EH (cell line): Measurements from ENCODE around the gene THOC3.
"Not testable (repeated sequence)": the region's sequence is repeated elsewhere in the genome, so short reads cannot be mapped to it uniquely, and the experiment has no call there.

Experiments used
- DNase-seq: peaks from one replicate; pipeline ENCODE4 v3.0.0-alpha.2; 2015; ENCODE audit warnings: low read depth

The THOC3 gene, protein sequence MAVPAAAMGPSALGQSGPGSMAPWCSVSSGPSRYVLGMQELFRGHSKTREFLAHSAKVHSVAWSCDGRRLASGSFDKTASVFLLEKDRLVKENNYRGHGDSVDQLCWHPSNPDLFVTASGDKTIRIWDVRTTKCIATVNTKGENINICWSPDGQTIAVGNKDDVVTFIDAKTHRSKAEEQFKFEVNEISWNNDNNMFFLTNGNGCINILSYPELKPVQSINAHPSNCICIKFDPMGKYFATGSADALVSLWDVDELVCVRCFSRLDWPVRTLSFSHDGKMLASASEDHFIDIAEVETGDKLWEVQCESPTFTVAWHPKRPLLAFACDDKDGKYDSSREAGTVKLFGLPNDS

DNA sequence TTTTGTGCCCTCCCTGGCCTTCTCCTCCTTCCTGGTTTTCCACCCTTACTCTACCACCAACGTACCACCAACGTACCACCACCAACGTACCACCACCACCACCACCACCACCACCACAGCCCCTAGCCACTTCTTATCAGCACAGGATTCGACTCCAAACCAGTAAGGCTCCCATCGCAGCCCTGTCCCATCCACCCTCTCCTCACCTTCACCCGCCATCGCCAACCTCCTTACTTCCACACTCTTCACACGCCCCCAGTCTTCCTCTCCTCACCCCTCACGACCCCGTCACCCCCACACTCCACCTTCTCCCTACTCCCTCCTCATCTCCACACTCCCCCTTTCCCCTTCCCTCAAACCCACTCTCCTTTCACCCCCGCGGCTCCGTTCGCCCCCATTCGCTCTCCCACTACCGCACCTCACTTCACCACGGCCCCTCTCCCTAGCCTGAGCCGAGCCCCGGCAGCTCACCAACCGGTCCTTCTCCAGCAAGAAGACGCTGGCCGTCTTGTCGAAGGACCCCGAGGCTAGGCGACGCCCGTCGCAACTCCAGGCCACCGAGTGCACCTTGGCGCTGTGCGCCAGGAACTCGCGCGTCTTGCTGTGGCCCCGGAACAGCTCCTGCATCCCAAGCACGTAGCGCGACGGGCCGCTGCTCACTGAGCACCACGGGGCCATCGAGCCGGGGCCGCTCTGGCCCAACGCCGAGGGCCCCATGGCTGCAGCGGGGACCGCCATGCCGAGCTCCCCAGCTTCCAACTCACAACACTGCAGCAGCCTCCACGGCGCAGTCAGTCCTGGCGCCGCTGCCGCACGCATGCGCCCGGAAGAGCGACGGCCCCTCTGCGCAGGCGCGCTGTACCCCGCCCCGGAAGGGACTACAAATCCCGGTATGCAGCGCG, at the start of gene THOC3:
TSS of gene THOC3 (minus strand) at position 845 of the 902 bp plus-strand sequence. CDS start at position 738, 107 bp downstream.
- peak; percentile 78 for DNase-seq

DNA sequence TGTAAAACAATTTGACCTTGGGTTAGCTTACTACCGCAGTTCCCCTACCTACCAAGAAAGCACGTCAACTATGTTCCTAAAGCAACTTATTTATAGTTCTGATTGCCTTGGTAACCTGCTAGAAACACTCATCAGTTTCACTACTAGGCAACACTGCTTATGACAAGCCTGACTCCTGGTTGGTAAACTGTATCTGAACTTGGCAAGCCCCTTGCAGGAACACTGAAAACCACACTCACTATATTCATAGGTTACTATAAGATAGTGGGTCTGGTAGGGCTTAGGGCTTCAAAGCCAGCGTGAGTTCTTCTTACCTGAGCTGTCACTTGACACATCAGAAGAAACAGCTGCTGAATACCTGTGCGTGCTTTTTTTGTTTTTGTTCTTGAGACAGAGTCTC, 49.2 kb upstream of the THOC3 start:
- not testable (repeated sequence) for DNase-seq

DNA sequence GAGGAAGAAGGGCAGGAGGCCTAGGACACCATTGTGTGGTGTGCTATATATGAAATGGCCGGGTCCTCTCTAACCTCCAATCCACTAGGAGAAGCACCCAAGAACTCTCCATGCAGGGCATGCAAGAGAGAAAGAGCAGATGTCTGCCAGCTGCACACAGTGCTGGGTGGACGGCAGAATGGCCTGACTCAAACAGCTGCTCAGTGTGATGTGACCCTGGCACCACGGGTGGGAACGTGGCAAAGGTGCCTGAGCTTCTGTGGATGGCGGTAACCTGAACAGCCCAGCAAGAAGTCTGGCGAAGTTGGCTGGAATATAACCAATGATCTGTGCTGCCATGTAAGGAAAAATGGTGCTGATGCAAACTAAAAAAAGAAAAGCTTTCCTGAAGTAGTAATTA, 46.2 kb upstream of the THOC3 start:
- DNase-seq: not testable (repeated sequence)

DNA sequence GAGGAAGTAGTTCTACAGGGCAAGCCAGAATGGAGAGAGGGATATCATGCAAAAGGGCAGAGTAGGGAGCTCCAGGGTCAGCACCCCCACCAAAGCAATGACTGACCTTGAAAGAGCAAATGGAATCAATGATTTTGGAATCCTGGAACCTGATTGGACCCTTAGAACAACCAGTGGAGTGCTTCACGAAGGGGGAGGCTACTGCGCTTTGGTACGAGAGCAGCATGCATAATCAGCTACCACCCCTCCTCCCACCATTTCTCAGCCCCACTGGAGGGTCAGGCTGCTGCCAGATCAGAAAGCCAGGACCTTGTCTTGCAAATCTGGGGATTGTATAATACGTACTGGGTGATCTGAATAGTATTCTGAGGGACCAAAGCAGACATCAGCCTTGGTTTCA, 43.0 kb upstream of the THOC3 start:
- DNase-seq: not testable (repeated sequence)

DNA sequence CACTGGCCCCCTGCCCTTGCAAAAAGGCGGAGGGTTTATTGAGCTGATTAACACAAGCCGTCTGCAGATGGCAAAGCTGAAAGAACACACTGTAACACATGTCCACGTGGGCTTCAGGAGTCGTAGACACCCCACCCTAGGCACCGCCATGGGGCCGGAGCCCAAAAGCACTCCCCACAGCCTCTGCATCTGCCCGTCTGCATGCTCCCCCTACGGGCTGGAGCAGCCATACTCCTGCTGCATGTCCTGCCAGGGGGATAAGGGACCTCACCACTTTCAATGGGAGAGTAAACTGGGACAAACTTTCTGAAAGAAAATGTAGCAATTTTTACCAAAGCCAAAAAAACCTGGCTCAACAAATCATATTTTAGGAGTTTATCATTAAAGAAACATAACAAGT, 42.1 kb upstream of the THOC3 start:
- not testable (repeated sequence) for DNase-seq

DNA sequence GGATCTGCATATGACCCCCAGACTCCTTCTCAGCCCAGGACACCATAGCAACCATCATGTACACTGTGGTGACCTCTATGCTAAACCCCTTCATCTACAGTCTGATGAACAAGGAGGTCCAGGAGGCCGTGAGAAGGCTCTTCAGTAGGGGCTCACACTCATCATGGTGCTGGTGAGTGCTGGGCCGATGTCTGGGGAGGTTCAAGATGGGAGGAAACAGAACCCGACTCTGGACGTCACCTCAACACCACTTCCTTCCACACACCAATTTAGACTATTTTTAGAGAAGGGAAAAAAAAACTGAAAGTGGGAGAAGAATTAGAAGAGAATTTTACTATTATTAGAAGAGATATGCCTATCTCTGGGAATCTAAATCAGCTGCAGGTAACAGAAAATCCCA, 39.1 kb upstream of the THOC3 start:
- not testable (repeated sequence) for DNase-seq

DNA sequence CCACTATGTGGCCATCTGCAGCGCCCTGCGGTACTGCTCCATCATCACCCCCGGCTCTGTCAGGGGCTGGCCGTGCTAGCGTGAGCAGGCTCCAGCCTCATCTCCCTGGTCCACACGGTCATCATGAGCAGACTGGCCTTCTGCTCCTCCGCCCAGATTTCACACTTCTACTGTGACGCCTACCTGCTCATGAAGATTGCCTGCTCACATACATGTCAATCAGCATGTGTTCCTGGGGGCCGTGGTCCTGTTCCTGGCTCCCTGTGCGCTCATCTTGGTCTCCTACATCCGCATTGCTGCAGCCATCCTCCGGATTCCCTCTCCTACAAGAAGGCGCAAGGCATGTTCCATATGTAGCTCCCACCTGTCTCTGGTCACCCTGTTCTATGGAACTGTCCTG, 38.7 kb upstream of the THOC3 start:
- DNase-seq: not testable (repeated sequence)

DNA sequence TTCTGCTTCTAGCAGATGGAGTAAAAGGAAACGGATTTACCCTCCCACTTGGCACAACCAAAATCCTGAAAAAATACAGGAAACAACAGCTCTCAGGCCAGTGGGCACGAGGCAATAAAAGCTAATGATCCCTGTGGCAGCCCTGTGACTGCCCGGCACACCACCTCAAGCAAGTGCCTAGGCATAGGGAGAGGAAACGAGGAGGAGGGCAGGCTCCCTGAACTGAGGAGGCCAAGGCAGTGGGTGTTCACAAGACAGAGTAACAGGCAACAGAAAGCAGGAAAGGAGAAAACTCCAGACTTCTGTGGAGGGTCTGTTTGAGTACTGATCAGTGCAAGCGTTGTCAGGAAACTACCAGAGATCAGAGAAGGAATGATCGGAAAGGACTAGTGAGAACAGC, 29.9 kb upstream of the THOC3 start:
- not testable (repeated sequence) for DNase-seq

DNA sequence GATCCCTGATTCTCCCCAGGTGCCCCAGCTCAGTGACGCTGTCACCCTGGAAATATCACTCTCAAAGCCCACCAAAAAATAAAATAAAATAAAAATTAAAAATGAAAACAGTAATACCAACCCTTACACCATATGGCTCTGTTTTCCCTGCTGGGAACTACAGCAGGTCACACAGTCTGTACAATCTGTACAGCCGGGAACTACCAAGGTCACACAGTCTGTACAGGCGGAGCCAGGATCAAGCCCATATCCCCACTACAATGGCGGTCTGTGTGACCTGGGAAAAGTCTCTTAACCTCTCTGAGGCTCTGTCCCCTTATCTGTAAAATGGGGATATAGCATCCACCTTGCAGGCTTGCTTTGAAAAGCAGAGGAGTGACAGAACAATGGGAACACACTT, 29.4 kb upstream of the THOC3 start:
- not testable (repeated sequence) for DNase-seq

DNA sequence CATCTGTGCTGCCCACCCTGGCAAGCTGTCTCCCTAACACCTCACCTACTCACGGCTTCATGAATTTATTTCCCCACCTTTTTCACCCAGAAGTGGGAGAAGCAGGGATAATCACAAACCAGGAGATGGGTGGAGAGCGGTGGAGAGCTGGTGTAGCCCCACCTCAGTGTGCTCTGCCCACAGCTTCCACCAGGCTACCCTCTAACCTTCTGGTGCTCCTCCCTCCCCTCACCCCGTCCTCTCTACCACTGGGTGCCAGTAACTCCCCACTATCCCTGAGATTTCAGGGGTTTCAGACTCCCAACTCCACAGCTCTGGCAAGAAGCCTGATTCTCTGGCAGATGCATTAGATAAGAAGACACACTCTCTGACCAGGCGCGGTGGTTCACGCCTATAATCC, 28.7 kb upstream of the THOC3 start:
- not testable (repeated sequence) for DNase-seq

DNA sequence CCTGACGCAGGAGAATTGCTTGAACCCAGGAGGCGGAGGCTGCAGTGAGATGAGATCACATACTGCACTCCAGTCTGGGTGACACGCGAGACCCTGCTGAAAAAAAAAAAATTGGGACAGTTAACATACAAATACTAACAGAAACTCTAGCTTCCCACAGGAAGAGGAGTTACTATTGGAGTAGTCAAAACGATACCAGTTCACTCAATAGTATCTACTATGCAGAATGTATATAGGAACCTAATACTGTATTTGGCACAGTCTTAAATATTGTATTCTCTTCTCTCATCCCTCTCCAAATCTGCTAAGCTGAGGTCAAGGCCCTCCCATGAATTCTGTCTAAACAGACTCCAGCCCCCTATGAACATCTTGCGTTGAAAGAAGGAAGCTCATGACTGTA, 27.4 kb upstream of the THOC3 start:
- DNase-seq: not testable (repeated sequence)

DNA sequence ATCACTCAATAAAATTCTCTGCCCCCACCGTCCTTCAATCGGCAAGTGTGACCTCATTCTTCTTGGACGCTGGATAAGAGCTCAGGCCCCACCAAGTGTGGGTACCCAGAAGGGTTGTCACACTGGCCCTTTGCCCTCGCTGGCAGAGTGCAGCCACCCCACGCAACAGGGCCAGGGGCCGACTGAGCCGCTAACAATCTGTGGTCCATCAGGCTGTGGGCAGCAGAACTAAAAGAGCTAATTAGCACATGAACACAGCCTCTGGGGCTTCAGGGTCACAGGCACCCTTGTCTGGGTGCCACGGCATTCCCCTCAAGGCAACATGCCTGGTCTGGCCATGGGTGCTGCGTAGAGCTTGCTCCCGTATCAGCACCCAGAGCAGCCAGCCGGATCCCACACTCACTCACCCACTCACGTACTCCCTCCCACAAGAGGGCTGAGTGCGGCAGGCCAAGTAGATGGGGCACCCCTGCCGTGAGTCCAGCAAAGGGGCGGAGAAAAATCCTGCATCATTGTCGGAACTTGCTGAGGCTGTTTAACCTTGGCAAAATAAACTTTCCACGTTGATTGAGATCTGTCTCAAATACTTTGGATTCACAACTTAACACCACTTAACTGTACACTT, 11.4 kb upstream of the THOC3 start:
- DNase-seq: not testable (repeated sequence)

DNA sequence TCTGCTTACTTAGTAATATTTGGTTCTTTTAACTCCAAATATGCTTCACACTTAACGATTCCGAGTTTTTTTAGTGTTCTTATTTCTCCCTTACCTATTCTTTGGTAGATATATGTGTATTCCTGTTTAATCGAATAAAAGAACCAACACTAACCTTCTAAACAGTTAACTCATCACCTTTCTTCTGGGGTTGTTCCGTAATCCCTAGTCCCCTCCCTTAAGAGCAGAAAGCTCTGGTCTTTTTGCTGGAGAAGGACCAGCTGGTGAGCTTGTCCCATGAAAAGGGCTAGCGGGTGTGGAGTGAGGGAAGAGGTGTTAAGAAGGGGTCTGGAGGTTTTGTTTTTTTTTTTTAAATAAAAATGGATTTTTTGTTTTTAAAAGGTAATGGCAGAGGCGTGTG, 266 bp upstream of the THOC3 start:
- DNase-seq: not testable (repeated sequence)

DNA sequence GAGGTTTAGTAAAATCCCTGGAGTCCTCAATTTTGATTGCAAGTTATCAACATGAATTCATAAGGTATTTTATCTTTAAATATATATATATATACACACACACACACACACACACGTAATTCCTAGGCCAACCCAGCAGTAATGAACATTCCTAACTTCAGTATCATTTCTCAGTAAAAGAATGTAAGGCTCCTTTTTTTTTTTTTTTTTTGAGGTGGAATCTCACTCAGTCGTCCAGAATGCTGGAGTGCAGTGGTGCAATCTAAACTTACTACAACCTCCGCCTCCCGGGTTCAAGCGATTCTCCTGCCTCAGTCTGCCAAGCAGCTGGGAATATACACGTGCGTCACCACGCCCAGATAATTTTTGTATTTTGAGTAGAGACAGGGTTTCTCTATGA, 5.8 kb downstream of the THOC3 start:
- DNase-seq: peak; percentile 30

DNA sequence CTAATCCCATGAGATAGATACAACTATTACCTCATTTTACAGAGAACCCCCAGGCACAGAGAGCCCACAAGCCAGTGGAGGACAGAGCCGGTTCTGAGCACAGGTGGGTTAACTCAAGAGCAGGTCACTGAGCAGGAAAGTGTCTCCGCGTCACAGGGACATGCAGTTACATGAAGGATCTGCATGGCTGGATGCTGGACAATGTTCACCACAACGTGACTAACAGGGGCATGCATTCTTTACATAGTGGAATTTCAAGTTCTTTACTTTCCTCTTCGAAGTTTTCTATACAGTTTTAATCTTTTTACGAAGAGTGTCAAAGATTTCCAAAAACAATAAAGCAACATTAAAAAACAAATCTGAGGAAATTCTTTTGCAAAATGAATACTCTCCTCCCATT, 7.9 kb downstream of the THOC3 start:
- DNase-seq: not testable (repeated sequence)

DNA sequence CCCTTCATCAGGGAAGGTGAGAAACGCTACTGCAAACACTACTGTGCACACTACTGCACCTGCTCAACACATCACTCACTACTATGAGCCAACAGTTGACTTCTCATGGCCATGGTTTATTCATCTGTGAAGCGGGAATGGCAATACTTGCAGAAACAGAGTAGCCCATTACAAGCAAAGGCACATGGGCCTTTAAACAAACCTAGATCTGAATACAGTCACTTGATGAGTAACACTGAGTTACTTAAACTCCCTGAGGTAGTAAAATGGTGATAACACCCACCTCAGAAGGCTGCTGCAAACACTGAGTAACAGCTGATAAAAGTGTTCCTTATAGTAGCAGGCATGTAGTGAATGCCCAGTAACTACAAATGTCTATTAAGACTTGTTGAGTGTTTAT, 9.6 kb downstream of the THOC3 start:
- DNase-seq: not testable (repeated sequence)

DNA sequence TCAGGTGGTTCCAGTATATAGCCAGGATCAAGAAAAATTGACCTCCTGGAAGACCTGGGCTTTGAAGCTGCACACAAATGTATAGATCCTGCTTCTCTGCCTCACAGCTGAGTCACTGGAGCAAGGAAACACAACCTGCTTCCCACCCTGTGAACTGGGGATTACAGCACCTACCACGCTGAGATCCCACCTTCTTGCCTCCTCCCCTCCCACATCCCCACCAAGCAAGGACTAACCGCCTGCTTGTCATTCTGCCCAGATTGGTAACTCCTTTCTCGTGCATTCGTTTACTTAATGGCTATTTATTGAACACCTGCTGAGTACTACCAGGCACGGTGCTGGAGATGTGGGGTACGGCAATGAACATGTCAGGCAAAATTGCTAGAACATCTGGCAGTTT, 14.0 kb downstream of the THOC3 start:
- DNase-seq: not testable (repeated sequence)

DNA sequence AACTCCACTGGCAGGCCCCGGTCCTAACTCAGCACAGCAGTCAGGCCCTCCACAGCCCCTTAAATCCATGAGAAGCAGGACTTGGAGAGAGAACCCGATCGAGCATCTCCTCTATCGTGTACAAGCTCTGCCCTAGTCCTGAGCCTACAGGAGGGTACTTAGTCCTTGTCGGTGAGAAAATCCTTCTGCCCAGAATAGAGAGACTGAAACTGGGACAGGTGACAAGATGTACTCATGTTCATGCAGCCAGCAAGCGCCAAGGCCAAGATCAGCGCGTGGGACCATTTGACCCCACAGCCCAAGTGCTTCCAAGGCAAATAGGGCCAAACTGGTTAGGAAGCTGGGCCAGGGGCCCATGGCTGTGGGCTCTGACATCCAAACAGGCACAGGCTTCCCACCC, 15.3 kb downstream of the THOC3 start:
- not testable (repeated sequence) for DNase-seq

DNA sequence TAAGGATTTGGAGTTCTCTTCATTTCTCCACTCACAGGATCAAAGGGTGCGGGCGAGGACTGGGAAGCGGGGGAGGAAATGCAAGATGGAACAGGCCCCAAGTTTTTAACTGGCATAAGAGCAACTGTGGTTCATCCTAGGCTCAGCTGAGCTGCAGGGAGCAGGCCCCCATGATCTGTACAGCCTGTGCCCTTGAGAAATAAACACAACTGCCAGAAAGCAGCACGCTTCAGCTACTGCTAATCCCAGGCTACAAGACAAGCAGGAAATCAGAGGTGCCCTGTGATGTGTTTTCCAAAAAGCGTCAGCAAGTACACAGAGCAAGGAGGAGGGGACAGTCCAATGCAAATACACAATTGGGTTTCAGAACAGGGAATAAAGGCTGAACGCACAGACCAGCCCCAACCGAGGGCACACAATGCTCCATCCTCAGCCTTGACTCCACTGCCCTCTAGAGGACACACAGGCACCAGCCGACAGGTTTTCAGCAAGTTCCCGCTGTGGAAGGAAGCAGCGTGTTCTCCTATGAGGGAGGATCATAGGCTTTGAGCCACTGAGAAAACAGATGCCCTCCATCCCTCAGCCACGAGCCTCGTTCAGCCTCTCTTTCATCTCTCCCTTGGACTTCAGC, 16.7 kb downstream of the THOC3 start:
- DNase-seq: not testable (repeated sequence)

DNA sequence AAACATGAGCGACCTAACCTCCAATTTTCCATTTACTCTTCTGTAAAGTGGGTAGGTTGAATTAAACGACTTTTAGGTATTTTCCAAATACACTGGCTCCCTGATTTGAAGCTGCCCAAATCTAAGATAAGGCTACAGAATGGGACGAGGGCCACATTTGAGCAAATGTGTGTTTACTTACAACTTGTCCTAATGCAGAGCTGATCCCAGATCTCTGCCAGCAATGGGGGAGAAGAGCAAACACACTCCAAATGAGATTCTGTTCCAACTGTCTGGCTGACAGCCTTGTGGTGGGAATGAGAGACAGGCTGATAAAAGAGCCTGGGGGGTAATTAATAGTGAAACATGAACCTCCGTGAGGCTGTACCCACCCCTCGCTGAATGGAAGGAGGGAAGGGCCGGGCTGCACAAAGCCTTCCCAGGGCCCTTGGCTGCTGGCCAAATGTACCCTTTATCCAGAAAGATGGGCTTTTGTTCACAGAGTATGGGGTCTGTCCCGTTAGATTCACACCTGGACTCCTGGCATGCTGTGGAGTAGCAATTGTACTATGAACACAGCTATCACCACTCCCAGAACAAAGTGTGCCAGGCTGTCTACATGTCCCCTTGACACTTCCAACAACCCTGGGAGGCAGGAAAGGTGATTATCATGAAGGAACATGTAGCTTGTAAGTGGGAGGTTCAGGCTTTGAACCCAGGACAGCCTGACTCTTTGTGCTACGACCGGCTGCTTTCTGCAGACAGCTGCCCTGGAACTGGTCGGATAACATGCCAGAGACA, 19.6 kb downstream of the THOC3 start:
- DNase-seq: not testable (repeated sequence)

DNA sequence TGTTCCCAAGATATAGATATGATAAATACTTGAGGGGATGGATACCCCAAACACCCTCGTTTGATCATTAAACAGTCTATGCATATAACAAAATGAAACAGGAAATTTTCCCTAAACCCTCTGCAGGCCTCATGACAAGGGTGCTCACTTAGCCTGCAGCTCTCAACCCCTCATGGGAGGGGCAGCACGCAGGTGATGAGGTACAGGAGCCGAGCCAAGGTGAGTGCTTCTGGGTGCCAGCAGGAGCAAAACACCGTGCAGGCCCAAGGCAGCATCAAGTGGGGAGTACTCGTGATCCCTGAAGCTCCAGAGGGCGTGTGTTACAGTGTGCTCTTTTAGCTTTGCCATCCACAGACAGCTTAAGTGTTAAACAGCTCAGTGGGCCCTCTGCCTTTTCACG, 24.9 kb downstream of the THOC3 start:
- DNase-seq: not testable (repeated sequence)
